CD4-positive, alpha-beta T cell (primary cell): ENCODE results near the gene MUC21. TPM values are rescaled to one million over a fixed set of nuclear protein-coding genes. Genes with fewer than 3 reads are reported as not detected.
"Not testable (repeated sequence)": the region's sequence is repeated elsewhere in the genome, so short reads cannot be mapped to it uniquely, and the experiment has no call there.

Experiments used
- ATAC-seq: fragments of 200-7000 bp; cut with Tn5 transposase; one replicate; pipeline ENCODE4 v1.10.0; 2022; ENCODE audit warnings: mild to moderate bottlenecking; ENCODE audit not compliant: poor library complexity
- CTCF ChIA-PET: fragments of 350-600 bp; sonication (Branson Sonifier 250); formaldehyde crosslinking; loops from one replicate; lab custom pipeline; 2021; ENCODE audit warnings: antibody characterized with exemption, inconsistent platforms; lab: Charles Lee
- POLR2A ChIA-PET: fragments of 350-600 bp; sonication (Branson Sonifier 250); formaldehyde crosslinking; loops from one replicate; lab custom pipeline; 2021; ENCODE audit warnings: antibody characterized with exemption, inconsistent platforms; lab: Charles Lee
- DNase-seq, 14 experiments: peaks; one replicate each; pipeline ENCODE4 v3.0.0-alpha.2; 2013 to 2020; ENCODE audit warnings: mixed read lengths in 2 of 14
- H3K27ac ChIP-seq, 2 donors: one replicate each; pipeline versions ENCODE4 v1.5.1 to v1.7.0; 2013; ENCODE audit warnings: low read length in 2 of 2, low read depth in 1 of 2, mild to moderate bottlenecking in 1 of 2
- H3K27me3 ChIP-seq, 2 experiments: 1 replicate in 1 of 2; 2 replicates in 1 of 2; pipeline versions ENCODE4 v1.6.1 to v1.7.0; 2013; ENCODE audit warnings: low read length in 2 of 2, control low read depth in 1 of 2, mild to moderate bottlenecking in 1 of 2, moderate library complexity in 1 of 2; ENCODE audit not compliant: insufficient read depth in 2 of 2, control insufficient read depth in 1 of 2
- H3K36me3 ChIP-seq: one replicate; pipeline ENCODE4 v1.6.1; 2013; ENCODE audit warnings: low read length, control low read depth; ENCODE audit not compliant: insufficient read depth
- H3K4me1 ChIP-seq: one replicate; pipeline ENCODE4 v1.6.1; 2013; ENCODE audit warnings: low read length, control low read depth; ENCODE audit not compliant: insufficient read depth
- H3K4me3 ChIP-seq: one replicate; pipeline ENCODE4 v1.5.1; 2013; ENCODE audit warnings: mild to moderate bottlenecking, low read length, moderate library complexity
- H3K9me3 ChIP-seq, 2 experiments: 1 replicate in 1 of 2; 2 replicates in 1 of 2; pipeline versions ENCODE4 v1.6.1 to v1.7.0; 2013; ENCODE audit warnings: low read length in 2 of 2, mild to moderate bottlenecking in 2 of 2, control low read depth in 1 of 2, moderate library complexity in 1 of 2; ENCODE audit not compliant: control insufficient read depth in 1 of 2, insufficient read depth in 1 of 2
- H3K27ac Mint-ChIP-seq: one replicate; pipeline ENCODE4 v1.8.0; 2020; ENCODE audit warnings: mixed read lengths
- H3K27me3 Mint-ChIP-seq: one replicate; pipeline ENCODE4 v1.8.0; 2021; ENCODE audit warnings: mixed read lengths
- H3K36me3 Mint-ChIP-seq: one replicate; pipeline ENCODE4 v1.8.0; 2021; ENCODE audit warnings: low read depth, mixed read lengths
- H3K4me1 Mint-ChIP-seq: one replicate; pipeline ENCODE4 v1.8.0; 2021; ENCODE audit warnings: low read depth, mixed read lengths
- H3K4me3 Mint-ChIP-seq: one replicate; pipeline ENCODE4 v1.8.0; 2020; ENCODE audit warnings: mild to moderate bottlenecking, mixed read lengths
- H3K9me3 Mint-ChIP-seq: one replicate; pipeline ENCODE4 v1.8.0; 2020; ENCODE audit warnings: mixed read lengths
- intact Hi-C, 2 experiments: fragments of 100-400 bp; cut with DNase I in 1 of 2; cut with micrococcal nuclease in 1 of 2; formaldehyde crosslinking; loops; one replicate each; pipeline versions ENCODE4 v1.15.1 to v1.9.0; 2023 to 2025; cut with DNase I, micrococcal nuclease
- total RNA-seq, 174 experiments: library from RNA in 2 of 174; stranded (reverse) in 2 of 174; gene quantifications; one replicate each; pipeline ENCODE4 v1.2.3 and lab custom pipeline; 2021 to 2026
- TF ChIP-seq, protein P1 (sequence below): fragments of 200-600 bp; IDR thresholded peaks from one replicate; pipeline ENCODE4 v1.8.0; 2022; ENCODE audit warnings: antibody characterized with exemption, mild to moderate bottlenecking

The MUC21 gene
- total RNA-seq, 2 experiments from 2014 or later, result not detected

DNA sequence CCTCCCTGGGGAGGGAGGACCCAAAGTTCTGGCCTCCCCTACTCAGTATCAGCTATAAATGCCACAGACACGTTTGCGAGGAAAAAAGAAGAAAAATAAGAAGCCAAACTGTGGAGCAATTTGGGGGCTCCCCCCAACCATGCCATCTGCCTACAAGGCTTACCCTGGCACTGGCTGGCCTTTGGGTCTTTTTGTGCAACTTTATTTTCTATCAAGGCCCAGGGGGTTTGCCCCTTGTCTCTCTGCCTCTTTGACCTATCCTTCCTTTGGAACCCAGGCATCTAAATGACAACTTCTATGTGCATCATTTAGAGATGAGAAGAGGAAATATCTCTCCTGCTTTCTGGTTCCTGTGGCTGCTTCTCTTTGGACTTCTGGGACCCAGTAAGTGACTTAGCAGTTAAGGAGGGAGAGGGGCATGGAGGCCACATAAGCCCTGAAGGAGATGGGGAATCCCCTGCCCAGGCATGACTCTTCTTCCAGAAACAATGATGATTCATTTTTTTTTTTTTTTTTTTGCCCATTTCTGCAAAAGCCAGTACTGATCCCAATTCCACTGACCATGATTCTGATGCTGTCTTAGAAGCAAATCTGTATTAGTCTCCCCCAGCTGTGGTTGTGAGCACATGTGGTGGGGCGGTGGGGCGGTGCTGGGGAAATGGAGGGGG is 27.0 kb downstream of the MUC21 start, which contains the start of gene MUC22:
MUC22 (plus strand) TSS at position 82 of the 668 bp plus-strand sequence; CDS start at position 315, 233 bp downstream.
- DNase-seq (no peak), ATAC-seq (no peak)
- no peaks in the 10 kb centered on the region for H3K36me3 Mint-ChIP-seq
- ChIA-PET POLR2A (no interaction called here), CTCF (no interaction called here)
- H3K4me1 Mint-ChIP-seq, result no peaks in the 10 kb centered on the region
- H3K4me3 ChIP-seq, result no peak within 1 kb of the TSS
- H3K27me3 ChIP-seq, result peaks cover 0 to 5% of the 10 kb centered on the region in 2 experiments
- peaks cover 40% of the 10 kb centered on the region for H3K27me3 Mint-ChIP-seq
- TF ChIP-seq, protein P1, sequence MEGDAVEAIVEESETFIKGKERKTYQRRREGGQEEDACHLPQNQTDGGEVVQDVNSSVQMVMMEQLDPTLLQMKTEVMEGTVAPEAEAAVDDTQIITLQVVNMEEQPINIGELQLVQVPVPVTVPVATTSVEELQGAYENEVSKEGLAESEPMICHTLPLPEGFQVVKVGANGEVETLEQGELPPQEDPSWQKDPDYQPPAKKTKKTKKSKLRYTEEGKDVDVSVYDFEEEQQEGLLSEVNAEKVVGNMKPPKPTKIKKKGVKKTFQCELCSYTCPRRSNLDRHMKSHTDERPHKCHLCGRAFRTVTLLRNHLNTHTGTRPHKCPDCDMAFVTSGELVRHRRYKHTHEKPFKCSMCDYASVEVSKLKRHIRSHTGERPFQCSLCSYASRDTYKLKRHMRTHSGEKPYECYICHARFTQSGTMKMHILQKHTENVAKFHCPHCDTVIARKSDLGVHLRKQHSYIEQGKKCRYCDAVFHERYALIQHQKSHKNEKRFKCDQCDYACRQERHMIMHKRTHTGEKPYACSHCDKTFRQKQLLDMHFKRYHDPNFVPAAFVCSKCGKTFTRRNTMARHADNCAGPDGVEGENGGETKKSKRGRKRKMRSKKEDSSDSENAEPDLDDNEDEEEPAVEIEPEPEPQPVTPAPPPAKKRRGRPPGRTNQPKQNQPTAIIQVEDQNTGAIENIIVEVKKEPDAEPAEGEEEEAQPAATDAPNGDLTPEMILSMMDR, result no peak
- no peaks in the 10 kb centered on the region for H3K9me3 ChIP-seq
- H3K36me3 ChIP-seq, result no peaks in the 10 kb centered on the region
- no peak within 1 kb of the TSS for H3K27ac Mint-ChIP-seq
- intact Hi-C loops, result no loop called here
- no peak within 1 kb of the TSS for H3K27ac ChIP-seq
- H3K9me3 Mint-ChIP-seq, result no peaks in the 10 kb centered on the region
- no peak within 1 kb of the TSS for H3K4me3 Mint-ChIP-seq
- H3K4me1 ChIP-seq, result no peaks in the 10 kb centered on the region

DNA sequence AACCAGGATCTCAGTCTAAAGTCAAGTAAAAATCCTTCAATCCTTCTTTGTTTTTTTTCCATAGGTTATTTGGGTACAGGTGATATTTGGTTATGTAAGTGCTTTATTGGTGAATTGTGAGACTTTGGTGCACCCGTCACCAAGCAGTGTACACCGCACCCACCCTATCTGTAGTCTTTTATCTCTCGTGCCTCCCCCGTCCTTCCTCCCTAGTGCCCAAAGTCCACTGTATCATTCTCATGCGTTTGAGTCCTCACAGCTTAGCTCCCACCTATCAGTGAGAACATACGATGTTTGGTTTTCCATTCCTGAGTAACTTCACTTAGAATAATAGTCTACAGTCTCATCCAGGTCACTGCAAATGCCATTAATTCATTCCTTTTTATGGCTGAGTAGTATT is 27.6 kb downstream of the MUC21 start:
- Histone ChIP-seq H3K4me3 (no peak overlapping the region), H3K27ac (no peak overlapping the region), H3K27me3 (peaks cover 0 to 5% of the 10 kb centered on the region in 2 experiments), H3K4me1 (no peaks in the 10 kb centered on the region), H3K9me3 (no peaks in the 10 kb centered on the region), H3K36me3 (no peaks in the 10 kb centered on the region)
- Mint-ChIP-seq H3K27ac (no peak overlapping the region), H3K36me3 (no peaks in the 10 kb centered on the region), H3K4me1 (no peaks in the 10 kb centered on the region), H3K9me3 (no peaks in the 10 kb centered on the region), H3K27me3 (peaks cover 37% of the 10 kb centered on the region), H3K4me3 (no peak overlapping the region)
- no peak for ATAC-seq
- ChIA-PET CTCF (no interaction called here), POLR2A (no interaction called here)
- TF ChIP-seq, protein P1, result no peak
- no peak for DNase-seq
- intact Hi-C loops, result no loop called here

DNA sequence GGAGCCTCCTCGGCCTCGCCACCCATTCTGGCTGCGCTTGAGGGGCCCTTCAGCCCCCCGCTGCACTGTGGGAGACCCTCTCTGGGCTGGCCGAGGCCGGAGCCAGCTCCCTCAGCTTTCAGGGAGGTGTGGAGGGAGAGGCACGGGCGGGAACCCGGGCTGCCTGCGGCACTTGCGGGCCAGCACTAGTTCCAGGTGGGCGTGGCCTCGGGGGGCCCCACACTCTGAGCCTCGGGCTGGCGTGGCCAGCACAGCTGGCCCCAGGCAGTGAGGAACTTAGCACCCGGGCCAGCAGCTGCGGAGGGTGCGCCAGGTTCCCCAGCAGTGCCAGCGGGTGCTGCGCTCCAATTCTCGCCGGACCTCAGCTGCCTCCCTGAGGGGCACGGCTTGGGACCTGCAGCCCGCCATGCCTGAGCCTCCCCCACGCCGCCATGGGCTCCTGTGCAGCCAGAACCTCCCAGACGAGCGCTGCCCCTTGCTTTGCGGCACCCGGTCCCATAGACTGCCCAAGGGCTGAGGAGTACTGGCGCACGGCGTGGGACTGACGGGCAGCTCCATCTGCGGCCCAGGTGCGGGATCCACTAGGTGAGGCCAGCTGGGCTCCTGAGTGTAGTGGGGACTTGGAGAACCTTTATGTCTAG is 33.3 kb downstream of the MUC21 start:
- ChIA-PET POLR2A (no interaction called here), CTCF (no interaction called here)
- no peak overlapping the region for H3K27ac Mint-ChIP-seq
- Histone ChIP-seq H3K4me1 (no peaks in the 10 kb centered on the region), H3K27me3 (no peaks in the 10 kb centered on the region), H3K4me3 (no peak overlapping the region), H3K36me3 (no peaks in the 10 kb centered on the region), H3K27ac (no peak overlapping the region), H3K9me3 (peaks cover 0 to 9% of the 10 kb centered on the region in 2 experiments)
- TF ChIP-seq, protein P1, result no peak
- H3K27me3 Mint-ChIP-seq, result peaks cover 20% of the 10 kb centered on the region
- no peaks in the 10 kb centered on the region for H3K9me3 Mint-ChIP-seq
- H3K4me3 Mint-ChIP-seq, result no peak overlapping the region
- ATAC-seq (no peak), DNase-seq (no peak)
- intact Hi-C loops, result no loop called here
- H3K36me3 Mint-ChIP-seq, result no peaks in the 10 kb centered on the region
- no peaks in the 10 kb centered on the region for H3K4me1 Mint-ChIP-seq

DNA sequence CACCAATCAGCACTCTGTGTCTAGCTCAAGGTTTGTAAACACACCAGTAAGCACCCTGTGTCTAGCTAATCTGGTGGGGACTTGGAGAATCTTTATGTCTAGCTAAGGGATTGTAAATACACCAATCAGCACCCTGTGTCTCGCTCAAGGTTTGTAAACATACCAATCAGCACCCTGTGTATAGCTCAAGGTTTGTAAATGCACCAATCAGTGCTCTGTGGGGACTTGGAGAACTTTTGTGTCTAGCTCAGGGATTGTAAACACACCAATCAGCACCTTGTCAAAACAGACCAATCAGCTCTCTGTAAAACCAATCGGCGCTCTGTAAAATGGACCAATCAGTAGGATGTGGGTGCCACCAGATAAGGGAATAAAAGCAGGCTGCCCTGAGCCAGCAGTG is 33.9 kb downstream of the MUC21 start:
- peaks cover 18% of the 10 kb centered on the region for H3K27me3 Mint-ChIP-seq
- H3K4me3 Mint-ChIP-seq, H3K36me3 ChIP-seq, ATAC-seq, H3K27ac ChIP-seq, H3K4me1 ChIP-seq, DNase-seq, H3K27ac Mint-ChIP-seq, H3K36me3 Mint-ChIP-seq, intact Hi-C loops, H3K4me3 ChIP-seq, H3K4me1 Mint-ChIP-seq, POLR2A ChIA-PET, H3K9me3 Mint-ChIP-seq, H3K9me3 ChIP-seq, CTCF ChIA-PET, H3K27me3 ChIP-seq: not testable (repeated sequence)
